CD4-positive, alpha-beta T cell treated with Interleukin-15 for 1 hour (primary cell): Measurements from ENCODE around the gene STARD7.
"Not testable (repeated sequence)": the region's sequence is repeated elsewhere in the genome, so short reads cannot be mapped to it uniquely, and the experiment has no call there.

Experiments
- DNase-seq: peaks from one replicate; pipeline ENCODE4 v3.0.0-alpha.2; 2020

The STARD7 gene

DNA sequence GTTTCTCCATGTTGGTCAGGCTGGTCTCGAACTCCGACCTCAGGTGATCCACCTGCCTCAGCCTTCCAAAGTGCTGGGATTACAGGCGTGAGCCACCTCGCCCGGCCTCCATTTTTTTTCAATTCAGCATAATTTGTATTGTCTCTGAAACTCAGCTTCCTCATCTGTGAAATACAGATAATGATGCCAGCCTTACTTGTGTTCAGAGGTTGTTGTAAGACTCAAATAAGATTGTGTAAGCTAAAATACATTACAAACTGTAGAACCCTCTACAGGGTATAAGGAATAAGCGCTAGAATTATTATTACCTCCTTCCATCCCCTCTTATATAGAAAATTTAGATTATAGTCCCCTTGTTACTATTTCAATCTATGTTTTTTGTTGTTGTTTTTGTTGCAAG lies 24.8 kb upstream of the STARD7 start:
- no peak for DNase-seq

DNA sequence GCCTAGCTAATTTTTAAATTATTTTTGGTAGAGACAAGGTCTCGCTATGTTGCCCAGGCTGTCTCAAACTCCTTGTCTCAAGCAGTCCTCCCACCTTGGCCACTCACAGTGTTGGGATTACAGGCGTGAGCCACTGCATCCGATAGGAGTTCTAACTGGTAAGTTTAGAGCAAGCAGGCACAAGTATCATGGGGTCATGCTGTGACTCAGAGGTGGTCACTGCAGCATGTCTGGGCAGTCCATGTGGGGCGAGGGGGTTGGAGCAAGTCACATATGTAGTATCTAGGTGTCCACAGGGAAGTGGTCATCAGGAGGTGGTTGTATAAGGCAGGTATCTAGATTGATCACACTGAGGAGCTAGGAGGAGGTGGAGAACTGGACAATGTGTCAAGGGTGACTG lies 22.7 kb upstream of the STARD7 start:
- DNase-seq, result no peak

DNA sequence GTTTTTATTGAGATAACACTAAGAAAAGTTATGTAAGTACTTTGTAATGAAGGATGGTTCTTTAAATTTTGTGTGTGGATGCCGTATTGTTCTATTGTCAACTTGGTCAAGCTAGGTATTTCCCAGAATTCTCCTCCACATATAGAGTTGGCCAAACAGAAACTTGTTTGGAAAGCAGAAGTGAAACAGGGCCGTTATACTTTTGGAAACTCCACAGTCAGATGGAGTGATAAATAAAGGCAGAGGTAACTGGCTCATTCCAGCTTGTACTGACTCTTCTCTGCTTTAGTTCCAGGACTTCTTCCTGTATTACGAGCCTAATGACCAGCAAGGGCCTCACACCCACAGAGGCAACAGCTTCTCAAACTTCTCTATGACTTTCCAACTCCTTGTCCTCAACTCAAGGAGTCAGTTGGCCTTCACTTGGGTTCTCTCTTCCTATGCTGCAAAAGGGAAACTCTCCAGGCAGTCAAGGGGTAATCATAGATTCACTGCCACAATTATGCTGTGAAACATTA lies 16.4 kb upstream of the STARD7 start:
- peak; percentile 42 for DNase-seq

DNA sequence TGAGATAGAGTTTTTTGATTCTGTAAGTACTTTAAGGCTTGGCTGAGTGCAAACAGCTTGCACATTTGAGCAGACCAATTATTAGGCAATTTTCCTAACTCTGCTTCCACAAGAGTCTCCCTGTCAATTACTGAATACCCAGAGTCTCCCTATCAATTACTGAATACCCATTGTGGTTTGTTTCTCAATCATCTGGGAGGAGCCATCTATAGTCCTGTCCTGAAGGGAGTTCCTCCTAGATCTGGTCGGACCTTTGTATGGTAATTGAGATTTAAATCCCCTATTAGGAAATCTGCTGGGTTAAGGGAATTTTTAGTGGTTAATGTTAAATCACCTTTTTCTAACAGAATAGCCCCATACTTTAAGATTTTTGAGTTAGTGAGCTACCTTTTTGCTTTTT lies 12.5 kb upstream of the STARD7 start:
- DNase-seq, result not testable (repeated sequence)

DNA sequence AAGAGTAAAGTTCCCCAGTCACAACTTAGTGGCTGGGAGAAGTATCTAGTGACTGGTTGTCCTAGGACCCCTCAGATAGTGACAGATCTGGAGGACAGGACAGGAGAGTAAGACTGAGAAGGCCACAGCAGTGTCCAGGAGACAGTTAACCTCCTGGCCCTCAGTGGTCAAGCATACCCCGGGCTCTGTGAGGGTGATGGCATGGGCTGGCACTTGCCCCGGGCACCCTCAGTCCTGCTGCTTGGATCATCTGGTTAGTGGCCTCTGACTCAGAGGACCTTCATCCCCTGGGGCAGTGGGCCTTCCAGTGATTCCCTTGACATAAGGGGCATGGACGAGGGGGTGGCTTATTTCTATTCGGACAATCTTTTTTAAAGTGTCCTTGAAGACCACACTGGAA lies 11.3 kb upstream of the STARD7 start:
- DNase-seq, result not testable (repeated sequence)

DNA sequence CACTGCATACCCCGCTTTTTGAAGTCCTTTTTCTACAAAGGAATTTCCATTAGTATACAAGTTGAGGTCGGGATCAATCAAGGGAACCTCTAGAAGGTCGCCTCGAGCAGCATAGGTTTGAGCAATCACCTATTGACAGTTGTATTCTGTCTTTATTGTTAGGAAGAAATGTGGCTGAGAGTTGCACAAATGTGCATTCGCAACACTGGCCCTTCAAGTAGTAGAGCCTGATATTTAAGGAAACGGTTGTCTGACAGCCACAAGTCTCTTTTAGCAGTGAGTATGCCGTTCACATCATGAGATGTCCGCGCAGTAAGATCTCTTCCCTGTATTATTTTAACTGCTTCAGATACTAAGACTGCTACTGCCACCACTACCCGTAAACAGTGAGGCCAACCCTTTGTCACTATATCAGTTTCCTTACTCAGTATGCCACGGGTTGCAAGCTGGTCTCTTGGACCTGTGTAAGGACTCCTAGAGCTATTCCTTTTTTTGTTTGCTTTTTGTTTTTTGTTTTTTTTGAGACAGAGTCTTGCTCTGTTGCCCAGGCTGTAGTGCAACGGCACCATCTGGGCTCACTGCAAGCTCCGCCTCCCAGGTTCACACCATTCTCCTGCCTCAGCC lies 10.0 kb upstream of the STARD7 start:
- DNase-seq, result no peak

DNA sequence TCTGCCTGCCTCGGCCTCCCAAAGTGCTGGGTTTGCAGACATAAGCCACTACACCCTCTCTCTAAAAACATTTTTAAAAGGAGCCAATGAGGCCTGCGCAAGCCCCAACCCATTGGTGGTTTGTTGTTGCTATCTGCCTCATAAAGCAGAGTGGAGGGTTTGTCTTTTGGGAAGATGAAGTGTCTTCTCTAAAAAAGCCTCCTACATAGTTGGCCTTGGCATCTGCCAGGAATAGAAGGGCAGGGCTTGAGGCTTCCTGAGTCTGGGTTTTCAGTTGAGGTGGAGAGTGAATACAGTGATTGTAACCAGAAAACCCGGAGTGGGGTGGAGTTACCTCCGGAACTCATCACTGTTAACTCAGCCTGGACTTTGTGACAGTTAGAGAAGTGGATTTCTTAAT lies 5.9 kb upstream of the STARD7 start:
- DNase-seq, result no peak

DNA sequence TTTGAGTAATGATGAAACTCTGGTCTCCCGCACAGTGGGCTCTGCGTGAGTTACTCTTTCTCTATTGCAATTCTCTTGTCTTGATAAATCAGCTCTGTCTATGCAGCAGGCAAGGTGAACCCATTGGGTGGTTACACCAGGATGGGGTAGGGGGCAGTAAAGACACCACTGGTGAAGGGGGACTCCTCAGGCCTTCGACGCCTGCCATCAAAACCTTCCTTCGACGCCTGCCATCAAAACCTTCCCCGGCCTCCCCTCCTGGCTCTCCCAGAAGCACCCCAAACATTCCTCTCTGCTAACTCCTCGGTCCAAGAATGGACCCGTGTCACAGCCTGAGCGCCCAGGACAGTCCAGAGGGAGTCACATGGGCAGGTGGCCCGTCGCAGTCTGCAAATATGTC lies 4.8 kb upstream of the STARD7 start:
- no peak for DNase-seq

DNA sequence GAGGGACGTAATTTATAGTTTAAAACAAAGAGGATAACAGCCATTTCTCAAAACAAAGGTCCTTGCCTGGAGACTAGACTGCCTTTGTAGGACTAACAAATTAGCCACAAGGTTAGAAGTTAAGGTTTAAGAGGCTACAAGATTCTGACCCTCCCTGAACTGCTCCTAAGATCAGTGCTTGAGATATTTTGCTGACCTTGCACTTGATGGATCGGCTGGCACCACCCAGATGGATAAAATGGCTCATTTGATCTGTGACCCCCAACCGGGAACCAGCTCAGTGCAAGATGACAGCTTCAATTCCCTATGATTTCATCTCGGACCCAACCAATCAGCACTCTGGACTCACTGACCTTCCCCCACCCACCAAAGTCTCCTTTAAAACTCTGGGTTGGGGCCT lies 3.7 kb upstream of the STARD7 start:
- DNase-seq, result no peak

DNA sequence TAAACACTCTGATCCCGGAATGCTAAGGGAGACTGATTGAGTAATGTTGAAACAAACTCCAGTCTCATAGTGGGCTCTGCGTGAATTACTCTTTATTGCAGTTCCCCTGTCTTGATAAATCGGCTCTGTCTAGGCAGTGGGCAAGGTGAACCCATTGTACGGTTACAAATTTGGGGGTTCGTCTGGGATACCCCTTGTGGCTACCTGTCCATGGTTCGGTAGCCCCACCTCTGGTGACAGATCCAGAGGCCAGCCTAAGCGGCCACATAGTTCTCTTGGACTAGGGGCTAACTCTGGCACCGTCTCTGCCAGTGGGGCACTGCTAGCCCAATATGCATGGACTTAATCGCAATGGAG lies 1.1 kb upstream of the STARD7 start:
- DNase-seq, result no peak

DNA sequence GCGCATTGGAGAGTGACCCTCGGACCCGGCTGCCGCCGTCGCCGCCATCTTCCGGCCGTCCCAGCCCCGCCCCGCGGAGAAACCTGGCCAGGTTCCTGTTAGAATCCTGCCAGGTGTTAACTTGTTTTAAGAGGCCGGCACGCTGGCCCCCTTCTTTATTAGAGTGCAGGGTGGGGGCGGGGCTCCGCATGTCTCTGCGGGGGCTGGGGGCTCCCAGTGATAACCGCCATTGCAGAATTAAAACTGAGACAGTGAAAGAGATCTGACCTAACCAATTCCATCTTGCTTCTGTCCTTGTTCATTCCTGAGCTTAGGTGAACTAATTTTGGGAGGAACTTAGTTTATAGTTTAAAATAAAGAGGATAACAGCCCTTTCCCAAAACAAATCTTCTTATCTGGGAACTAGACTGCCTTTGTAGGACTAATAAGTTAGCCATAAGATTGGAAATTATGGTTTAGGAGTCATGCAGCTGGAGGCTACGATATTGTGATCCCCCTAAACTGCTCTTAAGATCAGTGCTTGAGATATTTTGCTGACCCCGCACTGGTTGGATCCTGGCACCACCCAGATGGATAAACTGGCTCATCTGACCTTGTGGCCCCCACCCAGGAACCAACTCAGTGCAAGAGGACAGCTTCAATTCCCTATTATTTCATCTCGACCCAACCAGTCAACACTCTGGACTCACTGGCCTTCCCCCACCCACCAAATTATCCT lies 543 bp upstream of the STARD7 start:
- no peak for DNase-seq

DNA sequence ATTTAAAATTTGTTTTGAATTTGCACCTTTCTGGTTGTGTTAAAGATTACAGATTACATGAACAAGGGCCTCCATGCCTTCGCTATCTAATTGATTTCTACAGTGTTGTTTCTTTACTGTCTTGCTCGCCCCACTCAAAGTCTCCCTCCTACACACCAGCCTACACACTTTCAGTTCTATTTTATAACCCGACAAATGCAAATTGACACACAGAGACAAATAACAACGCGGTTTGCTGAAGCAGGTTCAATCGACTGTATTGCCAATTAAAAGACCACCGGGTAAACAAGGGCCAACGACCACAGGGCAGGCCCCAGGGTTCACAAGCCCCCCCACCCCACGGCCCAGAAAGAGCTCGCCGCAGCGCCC lies 869 bp downstream of the STARD7 start:
- DNase-seq, result no peak

DNA sequence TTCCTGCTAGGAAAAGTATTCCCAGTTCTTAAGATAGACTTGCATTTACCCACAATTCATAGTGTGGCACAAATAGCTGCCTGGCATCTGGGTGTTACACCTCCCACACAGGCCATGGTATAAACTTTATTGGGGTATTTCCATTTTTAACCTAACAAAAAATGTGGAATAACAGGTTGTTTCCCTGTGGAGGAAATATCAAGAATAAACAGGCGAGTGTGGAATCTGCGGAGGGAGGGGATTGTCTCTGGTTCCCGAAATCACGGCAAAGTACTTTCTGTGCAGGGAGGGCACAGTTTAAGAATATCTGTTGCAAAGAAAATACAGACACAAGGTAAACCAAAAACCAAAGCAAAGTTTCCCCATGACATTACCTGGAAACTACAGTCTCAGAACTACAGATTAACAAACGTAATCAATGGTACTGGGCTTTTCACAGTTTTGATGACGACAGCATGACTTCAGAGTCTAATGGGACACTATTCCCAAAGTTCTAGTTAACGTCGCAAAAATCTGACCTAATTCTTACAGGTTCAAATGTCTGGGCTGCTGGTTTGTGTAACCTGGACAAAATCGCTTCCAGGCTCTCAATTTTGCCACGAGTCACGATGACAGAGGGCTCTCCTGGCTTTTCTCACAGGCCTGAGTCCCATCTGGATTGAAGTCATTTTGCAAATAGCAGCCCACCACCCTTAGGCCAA lies 1.4 kb downstream of the STARD7 start:
- no peak for DNase-seq

DNA sequence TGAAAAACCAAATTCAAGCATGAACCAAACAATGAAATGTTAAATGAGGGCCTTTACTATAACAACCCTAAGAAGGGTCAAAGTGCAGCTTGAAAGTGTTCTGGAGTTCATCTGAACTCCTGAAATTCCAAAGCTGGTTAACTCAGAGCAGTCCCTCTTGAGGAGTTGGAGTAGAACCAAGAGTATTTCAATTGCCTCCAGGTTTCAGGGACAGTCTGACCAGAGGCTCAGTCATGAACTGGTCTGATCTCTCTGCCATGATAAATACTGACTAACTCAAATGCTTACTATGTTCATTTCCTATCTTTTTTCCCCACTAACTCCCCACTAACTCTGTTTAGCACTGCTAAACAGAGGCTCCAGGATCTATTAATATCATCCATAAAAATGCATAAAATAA lies 2.7 kb downstream of the STARD7 start:
- DNase-seq, result no peak

DNA sequence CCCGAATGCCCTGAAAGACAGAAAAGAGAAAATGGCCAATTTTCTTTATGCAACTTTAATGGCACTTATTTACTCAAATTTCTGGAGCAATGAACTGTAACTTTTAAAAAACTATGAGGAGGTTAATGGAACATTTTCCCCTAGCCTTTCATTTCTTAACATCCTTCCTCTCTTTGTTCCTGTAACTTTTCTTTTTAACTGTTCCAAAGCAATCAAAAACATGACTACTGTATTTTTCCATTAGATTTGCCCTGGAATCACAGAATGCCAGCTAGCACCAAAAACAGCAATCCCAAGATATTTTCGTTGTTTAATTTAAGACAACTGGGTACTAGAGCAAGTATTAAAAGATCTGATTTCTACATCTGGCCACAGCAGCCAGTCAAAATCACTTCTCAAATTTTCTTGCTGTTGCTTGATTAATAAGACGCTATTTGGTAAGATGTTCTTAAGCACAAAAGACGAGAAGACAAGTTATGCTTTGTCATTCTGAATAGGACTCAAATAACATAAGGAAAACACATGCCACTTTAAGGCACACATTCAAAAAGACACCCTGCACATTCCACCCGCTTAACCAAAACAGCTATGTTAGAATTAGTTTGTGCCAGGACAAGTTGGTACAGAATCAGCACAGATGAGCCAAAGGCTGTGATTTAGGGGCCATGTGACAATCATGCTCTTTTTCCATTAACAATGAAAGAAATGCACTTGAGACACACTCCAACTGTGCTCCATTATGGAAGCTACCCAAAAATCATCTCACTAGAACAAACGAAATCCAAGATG lies 3.6 kb downstream of the STARD7 start:
- no peak for DNase-seq

DNA sequence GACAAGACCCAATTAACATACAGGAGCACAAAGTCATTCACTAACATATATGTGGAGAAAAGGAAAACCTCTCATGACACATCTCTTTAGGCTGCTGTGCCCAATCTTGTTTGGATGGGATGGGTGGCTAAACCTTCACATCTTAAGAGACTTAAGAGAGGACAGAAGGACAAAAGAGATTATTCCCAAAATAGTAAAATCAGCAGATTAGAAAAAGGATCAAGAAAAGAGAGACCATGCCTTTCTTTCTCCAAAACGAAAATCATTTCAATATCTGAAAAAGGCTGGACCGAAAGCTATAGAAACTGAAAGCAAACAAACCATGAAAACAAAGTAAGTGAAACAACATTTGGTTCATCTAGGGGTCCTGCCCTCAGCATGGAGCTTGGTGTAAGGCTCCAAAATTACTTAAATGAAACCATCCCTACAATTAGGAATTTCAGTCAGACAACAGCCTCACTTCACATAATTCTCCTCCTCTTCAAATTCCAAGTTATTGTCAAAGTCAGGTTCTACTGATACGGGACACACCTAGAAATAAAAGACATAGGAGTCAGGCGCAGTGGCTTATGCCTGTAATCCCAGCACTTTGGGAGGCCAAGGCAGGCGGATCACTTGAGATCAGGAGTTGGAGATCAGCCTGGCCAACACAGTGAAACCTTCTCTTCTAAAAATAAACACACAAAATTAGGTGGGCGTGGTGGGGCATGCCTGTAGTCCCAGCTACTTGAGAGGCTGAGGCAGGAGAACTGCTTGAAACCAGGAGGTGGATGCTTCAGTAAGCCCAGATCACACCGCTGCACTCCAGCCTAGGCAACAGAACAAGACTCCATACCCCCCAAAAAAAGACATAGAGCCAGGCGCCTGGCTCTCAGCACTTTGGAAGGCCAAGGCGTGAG lies 5.2 kb downstream of the STARD7 start:
- DNase-seq, result no peak

DNA sequence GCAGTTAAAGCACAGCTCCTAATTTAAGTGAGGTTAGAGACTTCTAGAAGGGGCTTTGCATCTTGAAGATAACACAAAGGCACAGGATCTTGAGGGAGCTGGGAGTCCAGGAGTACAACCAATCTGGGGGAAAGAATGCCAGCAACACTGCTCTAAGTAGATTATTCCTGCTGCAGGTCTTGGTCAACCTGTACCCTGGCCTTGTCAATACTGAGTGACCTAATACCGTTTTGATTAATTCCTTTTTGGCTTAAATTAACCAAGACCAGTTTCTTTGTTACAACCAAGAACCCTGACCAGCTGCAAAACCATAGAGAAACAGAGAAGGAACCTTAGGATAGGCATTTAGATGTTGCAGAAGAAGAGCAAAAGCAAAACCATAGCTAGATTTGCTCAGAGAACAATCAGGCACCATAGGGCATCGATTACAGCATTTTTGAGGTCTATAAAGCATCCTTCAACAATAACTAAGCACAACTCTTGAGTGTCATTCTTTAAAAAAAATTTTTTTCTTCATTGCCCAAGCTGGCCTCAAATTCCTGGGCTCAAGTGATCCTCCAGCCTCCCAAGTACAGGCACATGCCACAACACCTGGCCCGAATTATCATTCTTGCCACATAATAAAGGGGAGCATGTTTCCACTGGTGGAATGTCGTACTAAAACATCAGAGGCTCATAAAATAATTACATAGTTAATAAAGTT lies 6.3 kb downstream of the STARD7 start:
- DNase-seq, result no peak

DNA sequence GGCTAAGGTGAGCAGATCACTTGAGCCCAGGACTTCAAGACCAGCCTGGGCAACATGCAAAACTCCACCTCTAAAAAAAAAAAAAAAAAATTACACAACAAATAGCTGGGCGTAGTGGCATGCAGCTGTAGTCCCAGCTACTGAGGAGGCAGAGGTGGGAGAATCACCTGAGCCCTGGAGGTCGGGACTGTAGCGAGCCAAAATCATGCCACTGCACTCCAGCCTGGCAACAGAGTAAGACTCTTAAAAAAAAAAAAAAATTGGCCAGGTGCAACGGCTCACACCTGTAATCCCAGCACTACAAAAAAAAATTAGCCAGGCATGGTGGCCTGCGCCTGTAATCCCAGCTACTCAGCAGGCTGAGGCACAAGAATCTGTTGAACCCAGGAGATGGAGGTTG lies 7.3 kb downstream of the STARD7 start:
- no peak for DNase-seq

DNA sequence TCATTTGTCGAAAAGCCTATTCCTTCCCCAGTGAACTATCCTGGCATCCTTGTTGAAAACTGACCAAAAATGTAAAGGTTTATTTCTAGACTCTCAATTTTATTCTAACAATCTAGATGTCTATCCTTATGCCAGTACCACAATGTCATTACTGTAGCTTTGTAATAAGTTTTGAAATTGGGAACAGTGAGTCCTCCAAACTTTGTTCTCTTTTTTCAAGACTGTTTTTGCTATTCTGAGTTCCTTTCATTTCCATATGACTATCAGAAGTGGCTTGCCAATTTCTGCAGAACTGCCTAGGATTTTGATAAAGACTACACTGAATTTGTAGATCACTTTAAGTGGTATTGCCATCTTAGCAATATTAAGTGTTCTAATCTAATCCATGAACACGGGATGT lies 9.7 kb downstream of the STARD7 start:
- DNase-seq, result no peak

DNA sequence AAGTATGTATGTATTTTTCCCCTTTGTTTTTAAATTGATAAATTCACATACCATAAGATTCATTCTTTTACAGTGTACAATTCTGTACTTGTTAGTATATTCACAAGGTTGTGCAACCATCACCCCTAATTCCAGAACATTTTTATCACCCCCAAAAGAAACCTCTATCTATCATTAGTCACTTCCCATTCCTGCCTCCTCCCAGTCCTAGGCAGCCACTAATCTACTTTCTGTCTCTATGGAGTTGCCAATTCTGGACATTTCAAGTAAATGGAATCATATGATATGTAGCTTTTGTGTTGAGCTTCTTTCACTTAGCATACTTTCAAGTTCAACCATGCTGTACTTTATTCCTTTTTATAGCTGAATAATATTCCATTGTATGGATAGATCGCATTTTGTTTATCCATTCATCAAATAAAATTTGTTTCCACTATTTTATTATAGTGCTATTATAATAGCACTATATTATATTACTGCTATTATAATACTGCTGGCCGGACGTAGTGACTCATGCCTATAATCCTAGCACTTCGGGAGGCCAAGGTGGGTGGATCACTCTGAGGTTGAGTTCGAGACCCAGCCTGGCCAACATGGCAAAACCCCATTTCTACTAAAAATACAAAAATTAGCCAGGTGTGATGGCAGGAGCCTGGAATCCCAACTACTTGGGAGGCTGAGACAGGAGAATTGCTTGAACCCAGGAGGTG lies 10.9 kb downstream of the STARD7 start:
- DNase-seq, result no peak

DNA sequence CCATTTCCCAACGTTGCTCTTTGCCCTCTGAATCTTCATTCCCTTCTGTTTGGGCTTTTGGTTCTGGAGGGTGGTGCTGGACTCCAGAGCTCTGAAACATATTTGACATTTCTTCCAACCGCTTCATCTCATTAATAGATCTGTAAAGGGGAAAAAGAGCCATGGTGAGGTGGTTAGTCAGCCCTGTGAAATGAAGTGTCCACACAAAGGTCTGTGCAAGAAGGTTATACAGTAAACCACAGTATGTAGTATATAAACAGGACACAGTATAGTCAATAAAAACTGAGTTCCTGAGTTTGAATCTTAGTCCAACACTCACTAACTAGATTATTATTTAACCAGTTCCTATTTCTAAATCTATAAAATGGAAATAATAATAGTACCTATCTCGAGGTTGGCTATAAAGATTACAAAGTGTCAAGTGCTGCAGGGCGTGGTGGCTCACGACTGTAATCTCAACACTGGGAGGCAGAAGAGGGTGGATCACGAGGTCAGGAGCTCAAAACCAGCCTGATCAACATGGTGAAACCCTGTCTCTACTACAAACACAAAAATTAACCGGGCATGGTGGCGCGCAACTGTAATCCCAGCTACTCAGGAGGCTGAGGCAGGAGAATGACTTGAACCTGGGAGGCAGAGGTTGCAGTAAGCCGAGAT lies 13.1 kb downstream of the STARD7 start:
- DNase-seq, result no peak
